GM12864 (cell line): ENCODE data around the gene SORBS1.

Experiments
- DNase-seq: peaks from one replicate; pipeline ENCODE4 v3.0.0-alpha.2; 2011; ENCODE audit warnings: low read depth
- H3K4me3 ChIP-seq: 2 replicates; pipeline ENCODE4 v1.5.1; 2011; ENCODE audit warnings: mild to moderate bottlenecking, low read depth, low read length, control low read depth
- CTCF ChIP-seq: IDR thresholded peaks from 2 replicates; pipeline ENCODE4 v1.5.1; 2011; ENCODE audit warnings: low read depth, mild to moderate bottlenecking, moderate library complexity, low read length, control low read depth, inconsistent platforms; ENCODE audit errors: missing control alignments

SORBS1 gene

GRCh38 chr10:95482501-95483233, 78.5 kb downstream of the SORBS1 start:
- TF ChIP-seq CTCF, result no peak
- no peak overlapping the region for H3K4me3 ChIP-seq
- no peak for DNase-seq

GRCh38 chr10:95480901-95481491, 80.2 kb downstream of the SORBS1 start:
- no peak for DNase-seq
- TF ChIP-seq CTCF, result no peak

GRCh38 chr10:95480102-95480900, 80.9 kb downstream of the SORBS1 start:
- TF ChIP-seq CTCF, result no peak
- no peak for DNase-seq
- H3K4me3 ChIP-seq, result no peak overlapping the region

More at GRCh38 chr10:95480901-95481491, 80.2 kb downstream of the SORBS1 start:
- no peak overlapping the region for H3K4me3 ChIP-seq

- no peak overlapping the region for H3K4me3 ChIP-seq
- TF ChIP-seq CTCF, result no peak
- no peak for DNase-seq
Observed at GRCh38 chr10:95478935-95479334, 82.2 kb downstream of the SORBS1 start.

- no peak for DNase-seq
- no peak overlapping the region for H3K4me3 ChIP-seq
- no peak for TF ChIP-seq CTCF
Observed at GRCh38 chr10:95478185-95478584, 83.0 kb downstream of the SORBS1 start.

- no peak overlapping the region for H3K4me3 ChIP-seq
- TF ChIP-seq CTCF, result no peak
- DNase-seq, result no peak
Observed at GRCh38 chr10:95477175-95477520, 84.0 kb downstream of the SORBS1 start.
